Measurements from ENCODE around the gene ZNF593.

Gene ZNF593

GRCh38 chr1:26197301-26197700 lies 27.6 kb downstream of the ZNF593 start:
- CTCF ChIA-PET = no interaction called here
- TF ChIP-seq CTBP1 (IDR thresholded peaks at IDR 0.05; ENCODE audit: borderline replicate concordance) = no peak
- no peak for DNase-seq (ENCODE audit: extremely low spot score)
- POLR2A ChIA-PET = no interaction called here

DNA sequence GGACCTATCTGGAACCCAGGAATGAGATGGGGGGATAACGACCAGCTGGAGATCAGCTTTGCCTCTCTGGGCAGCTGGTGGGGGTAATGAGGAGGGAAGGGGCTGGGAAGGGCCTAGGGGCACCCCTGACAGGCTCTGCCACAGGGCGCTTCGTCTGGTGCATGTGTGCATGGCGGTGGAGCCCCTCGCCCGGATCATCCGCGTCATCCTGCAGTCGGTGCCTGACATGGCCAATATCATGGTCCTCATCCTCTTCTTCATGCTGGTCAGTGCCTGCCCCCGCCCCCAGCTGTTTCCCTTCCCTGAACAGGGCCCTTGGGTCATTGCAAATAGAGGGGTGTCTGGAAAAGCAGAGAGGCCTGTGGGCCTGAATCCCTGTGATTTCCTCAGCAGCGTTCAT lies 28.1 kb downstream of the ZNF593 start:
- ChIA-PET POLR2A (no interaction called here), CTCF (no interaction called here)
- no peak for TF ChIP-seq TARDBP (IDR thresholded peaks at IDR 0.05)
- DNase-seq (ENCODE audit: extremely low spot score) = no peak

DNA sequence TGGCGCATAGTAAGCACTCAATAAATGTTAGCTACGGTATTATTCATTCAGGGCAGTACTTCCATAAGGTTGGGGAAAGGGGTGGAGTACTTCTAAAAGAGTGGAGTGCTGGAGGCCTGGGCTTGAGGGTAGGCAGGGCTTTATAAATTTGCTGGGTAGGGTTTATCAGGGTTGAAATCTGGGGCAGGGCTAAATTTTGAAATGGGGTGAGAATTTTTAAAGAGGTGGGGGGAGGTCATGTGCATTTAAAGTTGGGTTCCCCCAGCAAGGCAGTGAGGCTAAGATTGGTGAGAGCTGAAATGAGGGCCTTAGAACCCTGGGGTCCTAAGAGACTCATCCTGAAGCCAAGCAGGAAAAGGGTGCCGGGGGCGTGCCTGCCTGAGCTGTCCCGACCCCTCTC lies 30.7 kb downstream of the ZNF593 start:
- POLR2A ChIA-PET = no interaction called here
- TF ChIP-seq PKNOX1 (IDR thresholded peaks at IDR 0.05) (no peak), ARNT (IDR thresholded peaks at IDR 0.05) (no peak), TARDBP (IDR thresholded peaks at IDR 0.05) (no peak), ZNF384 (IDR thresholded peaks at IDR 0.05) (no peak), FOXA1 (IDR thresholded peaks at IDR 0.05) (no peak), SP1 (IDR thresholded peaks at IDR 0.05) (no peak), BHLHE40 (IDR thresholded peaks at IDR 0.05; ENCODE audit: borderline replicate concordance) (no peak), L3MBTL2 (conservative IDR thresholded peaks at IDR 0.05) (no peak), NFRKB (IDR thresholded peaks at IDR 0.05) (no peak), HDGF (IDR thresholded peaks at IDR 0.05; ENCODE audit: borderline replicate concordance) (no peak), SUZ12 (IDR thresholded peaks at IDR 0.05) (no peak)
- DNase-seq (ENCODE audit: extremely low spot score) = no peak
- CTCF ChIA-PET = no interaction called here

- TF ChIP-seq LEF1 (IDR thresholded peaks at IDR 0.05; ENCODE audit: borderline replicate concordance) (no peak), FOXM1 (IDR thresholded peaks at IDR 0.05; ENCODE audit: borderline replicate concordance) (no peak), PKNOX1 (IDR thresholded peaks at IDR 0.05) (no peak), BHLHE40 (IDR thresholded peaks at IDR 0.05; ENCODE audit: borderline replicate concordance) (no peak), SUZ12 (IDR thresholded peaks at IDR 0.05) (no peak), FOXA1 (IDR thresholded peaks at IDR 0.05) (no peak)
- POLR2A ChIA-PET = interaction anchor here (1.4 kb wide), 1 partner anchor 30 kb away, joined by 6 read pairs; the partner anchor contains the start of gene CEP85
- DNase-seq (ENCODE audit: extremely low spot score) = no peak
- CTCF ChIA-PET = interaction anchor here (0.5 to 1.1 kb wide), 2 partner anchors 9 to 89 kb away, joined by 3 read pairs; no protein-coding TSS in a partner anchor
These were observed 34.1 kb downstream of the ZNF593 start for GRCh38 chr1:26203642-26204318.

GRCh38 chr1:26210147-26210870 lies 40.6 kb downstream of the ZNF593 start:
- DNase-seq (ENCODE audit: extremely low spot score) = no peak
- TF ChIP-seq ARNT (IDR thresholded peaks at IDR 0.05) (no peak), HDGF (IDR thresholded peaks at IDR 0.05; ENCODE audit: borderline replicate concordance) (no peak), BHLHE40 (IDR thresholded peaks at IDR 0.05; ENCODE audit: borderline replicate concordance) (no peak), PKNOX1 (IDR thresholded peaks at IDR 0.05) (no peak), SUZ12 (IDR thresholded peaks at IDR 0.05) (no peak), NFRKB (IDR thresholded peaks at IDR 0.05) (no peak)
- ChIA-PET POLR2A (interaction anchor here (0.6 to 1.5 kb wide), 2 partner anchors 24 to 25 kb away, joined by 3 to 6 read pairs; partner anchors contain the start of gene CEP85), CTCF (interaction anchor here (0.6 to 2.7 kb wide), 2 partner anchors 24 to 362 kb away, joined by 10 to 12 read pairs; partner anchors contain the start of gene CEP85)

GRCh38 chr1:26212726-26213125 lies 43.0 kb downstream of the ZNF593 start:
- DNase-seq (ENCODE audit: extremely low spot score) = no peak
- no peak for TF ChIP-seq BHLHE40 (IDR thresholded peaks at IDR 0.05; ENCODE audit: borderline replicate concordance)
- no peak for TF ChIP-seq L3MBTL2 (conservative IDR thresholded peaks at IDR 0.05)
- no peak for TF ChIP-seq SP1 (IDR thresholded peaks at IDR 0.05)
- TF ChIP-seq FOXK2 (IDR thresholded peaks at IDR 0.05) = no peak
- TF ChIP-seq FOXM1 (IDR thresholded peaks at IDR 0.05; ENCODE audit: borderline replicate concordance) = no peak
- no peak for TF ChIP-seq ARNT (IDR thresholded peaks at IDR 0.05)
- no peak for TF ChIP-seq LEF1 (IDR thresholded peaks at IDR 0.05; ENCODE audit: borderline replicate concordance)
- no peak for TF ChIP-seq CTBP1 (IDR thresholded peaks at IDR 0.05; ENCODE audit: borderline replicate concordance)
- no peak for TF ChIP-seq PKNOX1 (IDR thresholded peaks at IDR 0.05)
- no peak for TF ChIP-seq NFRKB (IDR thresholded peaks at IDR 0.05)
- TF ChIP-seq SUZ12 (IDR thresholded peaks at IDR 0.05) = no peak
- TF ChIP-seq TARDBP (IDR thresholded peaks at IDR 0.05) = no peak
- TF ChIP-seq ZNF384 (IDR thresholded peaks at IDR 0.05) = no peak
- no peak for TF ChIP-seq ELF4 (IDR thresholded peaks at IDR 0.05)
- POLR2A ChIA-PET = interaction anchor here (1.3 kb wide), 1 partner anchor 43 kb away, joined by 4 read pairs; the partner anchor contains the start of gene ZNF593
- CTCF ChIA-PET = interaction anchor here (1.0 to 2.7 kb wide), 2 partner anchors 9 to 21 kb away, joined by 3 to 12 read pairs; partner anchors contain the start of gene CEP85

Data from HEK293T (cell line).